Osteocyte (in vitro differentiated cells): ENCODE results near the gene FOXE3. TPM values are rescaled to one million over a fixed set of nuclear protein-coding genes. Genes with fewer than 3 reads are reported as not detected.

Source experiments
- DNase-seq: peaks from one replicate; pipeline ENCODE4 v3.0.0; 2021; ENCODE audit warnings: mixed read lengths; ENCODE audit not compliant: unreplicated experiment; ENCODE audit errors: extremely low spot score
- H3K27ac Mint-ChIP-seq: one replicate; pipeline ENCODE4 v1.8.0; 2021; ENCODE audit warnings: mild to moderate bottlenecking, mixed read lengths; ENCODE audit not compliant: unreplicated experiment
- H3K27me3 Mint-ChIP-seq: one replicate; pipeline ENCODE4 v1.8.0; 2021; ENCODE audit warnings: mixed read lengths; ENCODE audit not compliant: unreplicated experiment
- H3K36me3 Mint-ChIP-seq: one replicate; pipeline ENCODE4 v1.8.0; 2021; ENCODE audit warnings: mixed read lengths; ENCODE audit not compliant: unreplicated experiment
- H3K4me1 Mint-ChIP-seq: one replicate; pipeline ENCODE4 v1.8.0; 2021; ENCODE audit warnings: mixed read lengths; ENCODE audit not compliant: unreplicated experiment
- H3K4me3 Mint-ChIP-seq: one replicate; pipeline ENCODE4 v1.8.0; 2021; ENCODE audit warnings: mild to moderate bottlenecking, moderate library complexity, mixed read lengths; ENCODE audit not compliant: unreplicated experiment
- H3K9me3 Mint-ChIP-seq: one replicate; pipeline ENCODE4 v1.8.0; 2021; ENCODE audit warnings: mixed read lengths; ENCODE audit not compliant: unreplicated experiment
- total RNA-seq: library from RNA; stranded (reverse); gene quantifications from 2 replicates; pipeline ENCODE4 v1.2.1, GENCODE V29; 2021
- TF ChIP-seq, protein P1 (sequence below): fragments of 200-600 bp; sonication (generic); IDR thresholded peaks from 2 replicates; pipeline ENCODE4 v1.5.0; 2021; ENCODE audit warnings: antibody characterized with exemption, mild to moderate bottlenecking, moderate library complexity

FOXE3 gene
- total RNA-seq, 1 donor from 2014 or later, result not detected

DNA sequence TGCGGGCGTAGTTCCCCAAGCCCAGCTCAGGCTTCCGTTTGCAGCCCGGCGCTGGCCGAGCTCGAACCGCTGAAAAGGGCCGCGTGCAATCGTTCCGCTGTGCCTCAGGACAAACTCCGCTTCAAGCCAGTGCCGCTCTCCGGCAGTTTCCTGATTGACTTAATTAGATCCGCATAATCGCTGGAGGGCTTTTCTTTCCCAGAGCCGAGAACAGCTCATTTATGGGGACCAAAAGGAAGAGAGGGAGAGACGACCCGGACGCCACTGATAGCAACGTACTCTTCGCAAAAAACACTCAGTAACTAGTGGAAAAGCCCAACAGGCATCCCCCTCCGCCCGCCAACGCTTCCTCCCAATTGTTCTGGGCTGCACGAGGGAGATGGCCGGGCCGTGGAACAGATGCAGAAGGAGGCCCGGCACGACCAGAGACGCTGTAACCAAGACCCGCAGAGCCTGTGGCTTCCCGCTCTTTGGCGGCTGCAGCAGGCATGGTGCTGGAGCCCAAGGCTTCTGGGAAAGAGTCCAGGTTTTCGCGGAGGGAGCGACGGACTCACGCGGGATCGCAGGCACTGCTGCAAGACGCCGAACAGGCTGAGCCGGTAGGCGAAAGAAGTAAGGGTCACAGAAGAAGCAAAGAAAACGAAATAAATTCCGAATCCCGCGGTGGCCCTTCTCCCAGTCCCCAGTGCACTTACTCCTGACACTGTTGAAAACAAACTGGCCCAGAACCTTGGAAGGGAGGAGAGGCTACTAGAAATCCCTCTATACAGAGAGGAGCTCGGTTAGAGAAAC is 18.2 kb downstream of the FOXE3 start:
- Mint-ChIP-seq H3K36me3 (no peaks in the 10 kb centered on the region), H3K27ac (no peak overlapping the region), H3K4me3 (peak overlapping the region; percentile 60), H3K27me3 (peaks cover 7% of the 10 kb centered on the region), H3K4me1 (peaks cover 37% of the 10 kb centered on the region), H3K9me3 (no peaks in the 10 kb centered on the region)
- DNase-seq, result no peak
- TF ChIP-seq, protein P1, sequence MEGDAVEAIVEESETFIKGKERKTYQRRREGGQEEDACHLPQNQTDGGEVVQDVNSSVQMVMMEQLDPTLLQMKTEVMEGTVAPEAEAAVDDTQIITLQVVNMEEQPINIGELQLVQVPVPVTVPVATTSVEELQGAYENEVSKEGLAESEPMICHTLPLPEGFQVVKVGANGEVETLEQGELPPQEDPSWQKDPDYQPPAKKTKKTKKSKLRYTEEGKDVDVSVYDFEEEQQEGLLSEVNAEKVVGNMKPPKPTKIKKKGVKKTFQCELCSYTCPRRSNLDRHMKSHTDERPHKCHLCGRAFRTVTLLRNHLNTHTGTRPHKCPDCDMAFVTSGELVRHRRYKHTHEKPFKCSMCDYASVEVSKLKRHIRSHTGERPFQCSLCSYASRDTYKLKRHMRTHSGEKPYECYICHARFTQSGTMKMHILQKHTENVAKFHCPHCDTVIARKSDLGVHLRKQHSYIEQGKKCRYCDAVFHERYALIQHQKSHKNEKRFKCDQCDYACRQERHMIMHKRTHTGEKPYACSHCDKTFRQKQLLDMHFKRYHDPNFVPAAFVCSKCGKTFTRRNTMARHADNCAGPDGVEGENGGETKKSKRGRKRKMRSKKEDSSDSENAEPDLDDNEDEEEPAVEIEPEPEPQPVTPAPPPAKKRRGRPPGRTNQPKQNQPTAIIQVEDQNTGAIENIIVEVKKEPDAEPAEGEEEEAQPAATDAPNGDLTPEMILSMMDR, result no peak

DNA sequence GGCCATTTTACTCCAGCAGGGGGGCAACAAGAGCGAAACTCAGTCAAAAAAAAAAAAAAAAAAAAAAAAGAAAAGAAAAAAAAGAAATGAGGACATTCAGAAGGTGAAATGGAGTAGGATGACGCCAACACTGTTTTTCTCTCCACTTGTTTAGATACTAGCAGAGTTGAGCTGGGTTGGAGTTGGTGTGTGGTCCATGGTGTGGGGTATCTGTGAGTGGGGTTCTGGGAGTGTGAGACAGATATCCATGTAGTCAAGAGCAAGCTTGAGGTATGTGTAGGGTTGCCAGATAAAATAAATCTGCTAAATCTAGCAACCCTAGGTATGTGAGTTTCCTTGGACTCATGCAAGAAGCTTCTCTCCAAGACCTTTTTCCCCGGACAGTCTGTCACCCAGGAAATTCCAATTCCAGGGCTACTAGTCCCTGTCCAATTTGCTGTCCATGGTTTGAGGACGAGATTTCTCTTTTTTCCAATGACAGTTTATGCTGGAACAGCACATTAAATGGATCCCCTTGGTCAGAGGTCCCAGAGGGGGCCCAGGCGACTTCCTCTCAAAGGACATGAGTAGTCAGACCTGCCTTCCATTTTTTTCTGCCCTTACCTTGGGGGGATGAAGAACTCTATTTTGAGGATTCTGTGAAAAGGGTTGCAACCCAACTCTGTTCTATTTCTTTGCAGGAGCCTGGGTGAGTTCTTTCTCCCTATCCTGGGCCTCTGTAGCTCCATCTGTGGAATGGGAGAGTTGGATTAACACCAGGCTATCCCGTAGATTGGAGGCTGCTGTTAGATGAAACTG is 19.6 kb downstream of the FOXE3 start:
- Mint-ChIP-seq H3K4me3 (no peak overlapping the region), H3K27me3 (peaks cover 7% of the 10 kb centered on the region), H3K4me1 (peaks cover 37% of the 10 kb centered on the region)

DNA sequence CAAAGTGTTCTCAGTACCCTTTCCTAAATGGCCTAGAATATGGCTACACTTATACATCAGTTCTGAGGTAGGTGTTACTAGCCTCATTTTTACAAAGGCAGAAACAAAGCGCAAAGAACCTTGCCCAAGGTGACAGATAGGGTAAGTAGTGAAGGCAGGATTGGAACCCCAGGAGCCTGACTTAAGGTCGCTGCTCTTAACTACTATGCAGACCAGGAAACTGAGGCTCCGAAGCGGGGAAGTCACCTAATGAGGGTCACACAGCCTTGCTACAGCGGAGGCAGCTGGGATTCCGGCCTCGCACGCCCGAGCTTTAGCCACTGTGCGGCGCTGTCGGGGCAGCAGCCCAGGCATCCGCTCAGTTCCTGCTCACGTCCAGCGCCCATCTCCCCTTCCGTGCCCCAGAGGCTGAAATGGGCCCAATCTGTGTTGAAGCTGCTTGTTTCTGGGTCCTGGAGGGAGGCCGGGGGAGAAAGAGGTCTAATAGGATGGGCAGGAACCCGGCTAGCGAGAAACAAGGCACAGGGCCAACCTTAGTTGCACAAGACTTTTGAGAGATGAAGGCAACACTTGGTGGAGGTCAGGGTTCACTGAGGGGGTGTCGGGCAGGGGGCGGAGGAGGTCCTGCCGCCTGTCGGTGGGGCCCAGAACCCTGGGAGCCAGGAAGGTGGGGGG is 20.4 kb downstream of the FOXE3 start:
- no peaks in the 10 kb centered on the region for H3K36me3 Mint-ChIP-seq
- TF ChIP-seq, protein P1, result peak; percentile 92
- DNase-seq, result peak; percentile 93
- peak overlapping the region; percentile 84 for H3K27ac Mint-ChIP-seq
- H3K4me1 Mint-ChIP-seq, result peaks cover 34% of the 10 kb centered on the region
- H3K9me3 Mint-ChIP-seq, result no peaks in the 10 kb centered on the region
- peak overlapping the region; percentile 81 for H3K4me3 Mint-ChIP-seq
- H3K27me3 Mint-ChIP-seq, result peaks cover 7% of the 10 kb centered on the region

More for the DNA sequence above, 19.6 kb downstream of the FOXE3 start:
- no peak for DNase-seq
- no peak overlapping the region for H3K27ac Mint-ChIP-seq
- H3K9me3 Mint-ChIP-seq, result no peaks in the 10 kb centered on the region
- TF ChIP-seq, protein P1, result no peak
- no peaks in the 10 kb centered on the region for H3K36me3 Mint-ChIP-seq

DNA sequence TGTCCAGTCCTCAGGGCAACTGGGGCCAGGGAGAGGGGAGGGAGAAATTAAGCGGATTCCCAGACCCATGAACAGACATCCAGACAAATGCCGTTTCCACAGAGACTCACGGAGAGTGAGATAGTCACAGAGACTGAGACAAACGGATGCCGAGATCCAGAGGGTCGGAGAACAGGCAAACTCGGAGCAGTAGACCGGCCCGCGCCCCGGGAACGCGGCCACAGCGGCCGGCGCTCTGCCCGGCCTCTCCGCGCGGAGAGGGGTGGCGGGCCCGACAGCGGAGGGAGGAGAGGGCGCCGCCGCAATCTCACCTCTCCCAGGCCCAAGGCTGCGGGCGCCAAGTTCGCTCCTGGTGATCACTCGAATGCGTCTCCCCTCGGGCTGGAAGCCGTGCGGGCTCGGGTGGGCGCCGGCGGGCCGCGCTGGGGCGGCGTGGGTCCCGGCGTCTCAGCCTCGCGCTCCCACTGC is 20.9 kb downstream of the FOXE3 start:
- DNase-seq, result no peak

More for the DNA sequence above, 20.9 kb downstream of the FOXE3 start:
- peaks cover 29% of the 10 kb centered on the region for H3K4me1 Mint-ChIP-seq
- H3K4me3 Mint-ChIP-seq, result peak overlapping the region; percentile 81
- no peaks in the 10 kb centered on the region for H3K36me3 Mint-ChIP-seq
- no peaks in the 10 kb centered on the region for H3K9me3 Mint-ChIP-seq
- TF ChIP-seq, protein P1, result no peak
- peak overlapping the region; percentile 84 for H3K27ac Mint-ChIP-seq
- peaks cover 7% of the 10 kb centered on the region for H3K27me3 Mint-ChIP-seq
